HG02970 (cell line): ENCODE data around the gene FASLG.
"Not testable (repeated sequence)": the region's sequence is repeated elsewhere in the genome, so short reads cannot be mapped to it uniquely, and the experiment has no call there.

Experiments used
- ATAC-seq: cut with Tn5 transposase; IDR thresholded peaks from one replicate; pipeline ENCODE4 v1.9.1; 2021; ENCODE audit warnings: mild to moderate bottlenecking, moderate library complexity, moderate number of reproducible peaks; ENCODE audit not compliant: unreplicated experiment, low FRiP score

FASLG gene, protein sequence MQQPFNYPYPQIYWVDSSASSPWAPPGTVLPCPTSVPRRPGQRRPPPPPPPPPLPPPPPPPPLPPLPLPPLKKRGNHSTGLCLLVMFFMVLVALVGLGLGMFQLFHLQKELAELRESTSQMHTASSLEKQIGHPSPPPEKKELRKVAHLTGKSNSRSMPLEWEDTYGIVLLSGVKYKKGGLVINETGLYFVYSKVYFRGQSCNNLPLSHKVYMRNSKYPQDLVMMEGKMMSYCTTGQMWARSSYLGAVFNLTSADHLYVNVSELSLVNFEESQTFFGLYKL

DNA sequence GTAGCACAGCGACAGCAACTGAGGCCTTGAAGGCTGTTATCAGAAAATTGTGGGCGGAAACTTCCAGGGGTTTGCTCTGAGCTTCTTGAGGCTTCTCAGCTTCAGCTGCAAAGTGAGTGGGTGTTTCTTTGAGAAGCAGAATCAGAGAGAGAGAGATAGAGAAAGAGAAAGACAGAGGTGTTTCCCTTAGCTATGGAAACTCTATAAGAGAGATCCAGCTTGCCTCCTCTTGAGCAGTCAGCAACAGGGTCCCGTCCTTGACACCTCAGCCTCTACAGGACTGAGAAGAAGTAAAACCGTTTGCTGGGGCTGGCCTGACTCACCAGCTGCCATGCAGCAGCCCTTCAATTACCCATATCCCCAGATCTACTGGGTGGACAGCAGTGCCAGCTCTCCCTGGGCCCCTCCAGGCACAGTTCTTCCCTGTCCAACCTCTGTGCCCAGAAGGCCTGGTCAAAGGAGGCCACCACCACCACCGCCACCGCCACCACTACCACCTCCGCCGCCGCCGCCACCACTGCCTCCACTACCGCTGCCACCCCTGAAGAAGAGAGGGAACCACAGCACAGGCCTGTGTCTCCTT, at the start of gene FASLG:
TSS of gene FASLG (plus strand) at position 233 of the 583 bp plus-strand sequence. CDS start at position 332, 99 bp downstream.
- no peak for ATAC-seq

DNA sequence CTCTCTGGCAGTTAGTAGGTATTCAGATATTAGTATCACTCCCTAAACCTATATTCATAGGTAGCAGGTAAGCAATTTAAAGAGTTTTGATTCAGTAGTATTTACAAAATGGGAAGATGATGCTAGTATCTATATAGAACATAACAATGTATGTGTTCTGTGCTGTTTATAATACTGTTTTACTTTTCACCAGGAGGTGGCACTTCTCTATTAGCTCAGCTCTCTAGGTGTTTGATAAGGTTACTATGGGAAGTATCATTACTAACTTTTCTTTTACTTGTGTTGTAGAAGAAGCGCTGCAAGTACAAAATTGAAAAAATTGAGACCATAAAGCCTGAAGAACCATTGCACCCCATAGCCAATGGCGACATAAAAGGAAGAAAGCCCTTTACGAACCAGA, 49.4 kb upstream of the FASLG start:
- no peak for ATAC-seq

DNA sequence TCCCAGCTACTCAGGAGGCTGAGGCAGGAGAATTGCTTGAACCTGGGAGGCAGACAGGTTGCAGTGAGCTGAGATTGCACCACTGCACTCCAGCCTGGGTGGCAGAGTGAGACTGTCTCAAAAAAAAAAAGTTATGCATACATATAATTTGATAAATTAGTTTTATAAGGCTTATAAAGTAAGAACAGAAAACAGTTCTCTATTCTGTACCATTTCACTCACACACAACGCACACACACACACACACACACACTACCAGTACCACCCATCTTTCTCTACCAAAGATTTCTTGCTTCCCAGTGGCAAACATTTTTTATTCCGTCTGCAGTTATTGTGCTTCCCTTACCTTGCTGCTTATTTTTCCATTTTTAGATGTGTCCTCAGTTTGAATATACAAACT, 46.4 kb upstream of the FASLG start:
- ATAC-seq = no peak

DNA sequence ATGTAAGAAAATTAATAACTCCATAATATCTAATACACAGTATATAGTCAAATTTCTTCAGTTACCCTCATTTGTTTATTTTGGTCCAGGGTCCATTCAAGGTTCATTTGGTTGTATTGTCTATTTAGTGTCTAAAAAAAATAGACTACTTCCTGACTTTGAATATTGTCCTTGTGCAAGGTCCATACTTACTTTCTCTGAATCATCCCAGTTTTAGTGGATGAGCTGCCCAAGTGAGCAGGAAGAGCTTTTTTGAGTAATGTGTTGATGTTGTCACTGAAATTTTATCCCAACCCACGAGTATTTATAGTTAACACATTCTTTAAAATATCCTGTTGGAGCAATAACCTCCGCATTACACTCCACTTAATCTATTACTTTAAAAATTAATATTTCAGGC, 45.6 kb upstream of the FASLG start:
- no peak for ATAC-seq

DNA sequence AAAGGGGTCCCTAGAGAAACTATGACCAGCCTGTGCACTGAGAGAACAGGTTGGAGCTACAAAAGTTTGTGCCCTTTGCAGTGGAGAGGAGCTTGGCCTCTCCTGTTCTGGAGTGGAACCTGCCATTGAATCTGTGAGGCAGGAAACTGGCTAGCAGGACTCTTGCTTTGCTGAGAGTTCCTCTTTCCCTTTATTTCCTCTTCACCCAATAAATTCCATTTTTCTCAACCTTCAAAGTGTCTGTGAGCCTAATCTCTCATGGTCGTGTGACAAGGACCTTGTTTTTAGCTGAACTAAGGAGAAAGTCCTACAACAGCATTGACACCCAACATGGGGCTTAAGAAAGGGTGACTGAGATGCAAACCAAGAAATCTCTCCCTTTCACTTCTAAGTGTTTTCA, 42.7 kb upstream of the FASLG start:
- ATAC-seq = no peak

DNA sequence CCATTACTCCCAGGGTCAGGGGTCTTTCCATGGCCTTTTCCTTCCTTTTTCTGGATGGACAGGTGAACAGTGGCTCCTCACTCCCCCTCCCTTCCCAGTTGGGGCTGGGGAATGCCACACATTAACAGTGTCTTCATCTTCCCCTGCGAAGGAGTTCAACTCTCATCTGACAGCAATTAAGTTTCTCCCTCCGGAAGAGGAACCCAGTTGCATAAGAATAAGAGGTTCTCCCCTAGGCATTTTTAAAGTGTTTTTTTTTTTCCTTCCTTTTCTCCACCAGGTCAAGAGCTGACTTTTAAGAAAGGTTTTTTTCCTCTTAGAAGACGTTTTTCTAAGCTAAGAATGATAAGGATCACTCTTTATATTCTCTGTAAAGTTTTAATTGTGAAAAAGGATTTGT, 42.3 kb upstream of the FASLG start:
- no peak for ATAC-seq

DNA sequence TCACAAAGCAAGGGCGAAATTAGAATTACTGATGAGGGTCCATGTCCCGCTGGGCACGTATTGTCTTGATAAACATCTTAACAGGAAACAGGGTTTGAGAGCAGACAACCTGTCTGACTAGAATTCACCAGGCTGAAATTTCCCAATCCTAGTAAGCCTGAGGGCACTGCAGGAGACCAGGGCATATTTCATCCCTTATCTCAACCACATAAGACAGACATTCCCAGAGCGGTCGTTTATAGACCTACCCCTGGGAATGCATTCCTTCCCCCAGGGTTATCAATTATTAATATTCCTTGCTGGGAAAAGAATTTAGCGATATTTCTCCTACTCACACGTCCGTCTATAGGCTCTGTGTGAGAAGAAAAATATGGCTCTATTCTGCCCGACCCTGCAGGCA, 38.3 kb upstream of the FASLG start:
- ATAC-seq = not testable (repeated sequence)

DNA sequence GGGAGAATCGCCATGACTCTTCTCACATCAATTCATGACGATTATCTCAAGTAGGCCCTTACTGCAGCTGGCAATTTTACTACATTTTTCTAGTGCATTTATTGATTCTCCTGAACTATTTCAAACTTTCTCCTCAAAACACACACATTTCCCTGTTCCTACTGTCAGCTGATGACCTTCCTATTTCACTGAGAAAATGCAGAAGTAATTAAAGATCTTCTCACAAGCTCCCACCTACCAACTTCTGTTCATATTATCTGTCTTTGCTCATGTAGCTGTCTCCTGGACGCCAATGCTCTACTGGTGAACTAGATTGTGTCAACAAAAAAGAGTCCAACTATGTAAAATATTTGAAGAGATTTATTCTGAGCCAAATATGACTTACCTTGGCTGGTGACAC, 36.4 kb upstream of the FASLG start:
- ATAC-seq = no peak

DNA sequence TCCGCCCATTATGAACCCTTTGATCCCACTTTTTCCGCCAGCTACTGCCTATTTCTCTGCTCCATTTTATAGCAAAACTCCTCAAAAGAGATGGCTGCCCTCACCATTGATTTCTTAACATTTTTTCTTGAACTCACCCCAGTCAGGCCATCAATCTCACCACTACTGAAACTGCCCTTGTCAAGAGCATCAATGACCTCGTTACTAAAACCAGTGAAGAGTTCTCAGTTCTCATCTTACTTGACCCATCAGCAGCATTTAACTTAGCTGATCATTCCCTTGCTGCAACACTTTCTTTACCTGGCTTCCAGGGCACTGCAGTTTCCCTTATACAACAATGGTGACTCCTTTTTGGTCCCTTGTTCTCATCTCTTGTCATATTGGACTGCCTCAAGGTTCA, 35.2 kb upstream of the FASLG start:
- no peak for ATAC-seq

DNA sequence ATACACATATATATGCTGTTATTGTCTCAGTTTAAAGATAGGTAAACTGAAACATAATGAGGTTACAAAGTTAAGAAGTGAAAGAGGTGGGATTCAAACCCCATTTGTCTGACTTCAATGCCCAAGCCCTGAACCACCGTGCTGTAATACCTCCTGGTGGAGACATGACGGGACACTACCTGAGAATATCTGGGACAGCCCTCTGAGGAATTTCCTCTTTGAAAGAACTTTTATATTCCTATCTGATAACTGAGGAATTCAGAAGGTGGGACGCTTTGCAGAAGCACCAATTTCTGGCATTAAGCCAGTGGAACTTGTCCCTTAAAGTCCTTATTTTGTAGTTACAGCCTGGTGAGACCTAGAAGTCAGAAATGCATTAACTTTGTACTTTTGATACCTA, 32.1 kb upstream of the FASLG start:
- ATAC-seq = no peak

DNA sequence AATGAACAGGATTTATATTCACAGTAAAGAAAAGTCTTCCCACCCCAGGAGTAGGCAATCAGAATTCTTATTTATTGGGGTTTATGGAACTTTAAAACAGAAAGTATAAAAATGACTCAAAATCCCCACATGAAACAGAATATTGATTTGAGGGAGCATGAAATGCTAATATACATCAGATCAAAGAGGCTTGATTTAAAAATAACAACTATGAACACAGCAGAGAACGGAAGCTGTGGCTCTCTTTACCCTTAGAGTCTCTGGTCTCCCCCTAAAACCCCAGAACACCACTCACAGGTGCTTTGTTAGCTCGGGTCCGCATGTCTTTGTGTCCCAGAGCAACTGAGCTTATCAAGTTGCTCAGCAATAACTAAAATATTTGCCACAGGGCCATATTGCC, 31.2 kb upstream of the FASLG start:
- no peak for ATAC-seq

DNA sequence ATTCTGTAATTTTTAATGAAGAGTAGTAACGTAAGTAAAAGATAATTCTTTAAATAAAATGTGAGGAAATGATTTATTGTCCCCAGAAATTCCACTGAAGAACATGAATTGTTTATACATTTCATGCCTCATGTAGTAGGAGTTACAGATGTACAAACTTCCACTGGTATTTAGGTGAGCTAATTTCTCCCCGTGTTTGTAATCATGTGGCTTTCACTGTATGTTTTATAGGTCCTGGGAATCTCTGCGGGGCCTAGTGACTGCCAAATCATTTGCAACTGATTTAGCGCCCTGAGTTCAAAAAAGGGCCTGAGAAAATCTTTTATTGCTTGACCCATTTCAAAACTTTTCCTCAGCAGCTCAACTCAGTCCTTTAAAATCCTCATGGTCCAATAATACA, 30.5 kb upstream of the FASLG start:
- no peak for ATAC-seq

DNA sequence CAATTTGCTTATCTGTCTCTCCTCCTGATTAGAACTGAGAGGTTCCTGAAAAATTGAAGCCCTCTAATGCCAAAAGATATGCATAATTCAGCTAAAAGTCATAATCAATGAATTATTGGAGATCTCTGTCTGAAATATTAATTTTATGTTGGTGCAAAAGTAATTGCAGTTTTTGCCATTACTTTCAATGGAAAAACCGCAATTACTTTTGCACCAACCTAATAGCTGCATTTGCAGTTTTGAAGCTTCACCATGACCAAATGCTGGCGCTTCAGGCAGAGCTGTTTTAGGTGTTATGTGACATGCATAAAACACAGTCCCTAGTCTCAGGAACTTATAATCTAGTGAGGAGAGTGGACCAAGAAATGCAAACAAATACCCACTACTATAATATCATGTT, 29.7 kb upstream of the FASLG start:
- ATAC-seq = no peak

DNA sequence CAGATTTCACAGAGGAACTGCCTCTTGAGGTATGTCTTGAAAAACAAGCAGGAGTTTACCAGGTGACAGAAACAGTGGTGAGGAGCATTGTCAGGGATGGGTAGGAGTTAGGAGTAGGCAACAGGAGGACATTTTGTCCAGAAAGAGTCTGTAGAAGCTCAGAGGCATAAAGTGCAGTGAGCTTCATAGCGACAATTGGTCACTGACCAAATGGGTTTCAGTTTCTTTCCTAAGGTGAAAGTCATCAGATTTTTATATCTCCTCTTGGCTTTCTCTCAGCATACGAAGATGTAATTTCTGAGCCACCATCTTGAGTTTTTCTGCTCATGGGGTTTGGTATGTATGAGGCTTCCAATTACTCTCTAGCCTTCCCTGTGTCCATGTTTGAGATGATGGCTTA, 29.3 kb upstream of the FASLG start:
- ATAC-seq = no peak

DNA sequence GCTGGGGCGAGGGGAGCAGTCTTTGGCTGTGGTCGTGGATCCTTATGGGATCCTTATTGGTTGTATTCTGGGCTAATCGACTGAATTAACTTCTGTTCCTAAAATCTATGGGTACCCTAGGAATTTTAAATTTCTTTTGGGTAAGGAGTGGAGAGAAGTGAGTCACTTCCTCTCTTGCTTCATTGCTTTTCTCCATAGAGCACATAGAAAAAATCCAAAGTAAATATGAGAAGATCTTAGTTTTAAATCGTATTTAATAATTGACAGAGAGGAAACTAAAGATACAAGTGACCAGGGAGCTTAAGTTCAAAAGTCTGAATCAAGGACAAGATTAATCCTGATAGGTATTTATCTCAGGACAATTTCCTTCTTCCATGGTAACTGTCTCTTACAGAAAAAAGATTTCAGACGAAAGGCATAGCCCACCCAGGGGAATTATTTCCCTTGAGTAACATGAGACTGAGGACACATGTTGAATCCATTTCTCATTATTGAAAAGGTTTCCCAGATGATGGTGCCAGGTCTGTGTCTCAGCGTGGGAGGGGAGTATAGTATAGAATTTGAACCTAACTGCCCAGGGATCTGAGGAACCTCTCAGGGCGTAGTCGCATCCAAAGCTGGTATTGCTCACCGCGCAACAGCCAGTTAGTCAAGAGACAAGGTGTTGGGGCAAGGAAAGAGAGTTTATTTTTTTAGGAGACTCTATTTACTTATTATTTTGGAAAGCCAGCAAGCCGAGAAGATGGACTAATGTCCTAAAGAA, 28.7 kb upstream of the FASLG start:
- ATAC-seq = no peak

DNA sequence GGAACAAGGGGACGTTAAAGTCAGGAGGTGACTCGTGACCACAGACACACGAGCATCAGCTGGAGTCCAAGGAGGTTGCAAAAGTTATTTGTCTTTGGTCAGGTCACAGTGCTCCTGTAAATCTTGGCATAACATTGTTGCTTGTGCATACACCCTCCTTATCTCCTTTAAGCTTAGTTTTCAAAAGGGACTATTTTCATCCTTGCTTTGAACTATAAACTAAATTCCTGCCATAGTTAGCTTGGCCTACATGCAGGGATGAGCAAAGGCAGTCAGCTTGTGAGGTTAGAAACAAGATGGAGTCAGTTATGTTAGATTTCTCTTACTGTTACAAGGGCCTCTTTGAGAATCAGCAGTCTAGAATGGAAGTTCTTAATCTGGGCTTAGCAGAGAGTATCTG, 28.0 kb upstream of the FASLG start:
- ATAC-seq = no peak

DNA sequence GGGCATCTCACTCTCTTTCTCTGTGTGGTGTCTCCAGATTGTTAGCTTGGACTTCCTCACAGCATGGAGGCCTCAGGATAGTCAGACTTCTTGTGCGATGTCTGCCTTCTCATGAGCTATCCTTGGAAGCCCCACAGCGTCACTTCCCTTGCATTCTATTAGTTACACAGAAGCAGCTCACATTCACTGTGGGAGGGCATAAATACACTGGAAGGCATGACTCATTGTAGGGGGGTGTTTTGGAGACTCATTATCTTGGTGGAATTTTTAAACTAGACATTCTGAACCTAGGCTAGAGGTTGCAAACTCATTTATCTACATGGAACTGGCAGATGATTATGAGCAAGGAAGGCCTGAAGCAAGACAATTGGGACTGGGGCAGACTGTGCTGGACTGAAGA, 21.4 kb upstream of the FASLG start:
- ATAC-seq = no peak

DNA sequence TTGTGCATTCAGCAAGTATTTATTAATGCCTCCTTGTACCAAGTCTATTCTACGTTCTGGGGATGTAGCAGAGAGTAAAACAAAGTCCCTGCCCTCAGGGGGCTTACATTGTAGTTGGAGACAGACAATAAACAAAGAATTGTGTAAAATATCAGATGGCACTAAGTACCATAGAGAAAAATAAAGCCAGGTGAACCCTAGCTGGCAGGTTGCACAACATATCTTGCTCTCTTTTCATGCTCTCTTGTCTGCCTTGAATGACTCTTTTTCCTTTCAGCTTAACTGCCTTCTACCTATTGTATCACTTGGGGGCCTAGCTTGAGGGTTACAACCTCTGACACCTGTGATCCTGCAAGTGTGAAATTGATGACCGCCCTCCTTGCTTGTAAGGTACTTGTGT, 20.7 kb upstream of the FASLG start:
- ATAC-seq = no peak

DNA sequence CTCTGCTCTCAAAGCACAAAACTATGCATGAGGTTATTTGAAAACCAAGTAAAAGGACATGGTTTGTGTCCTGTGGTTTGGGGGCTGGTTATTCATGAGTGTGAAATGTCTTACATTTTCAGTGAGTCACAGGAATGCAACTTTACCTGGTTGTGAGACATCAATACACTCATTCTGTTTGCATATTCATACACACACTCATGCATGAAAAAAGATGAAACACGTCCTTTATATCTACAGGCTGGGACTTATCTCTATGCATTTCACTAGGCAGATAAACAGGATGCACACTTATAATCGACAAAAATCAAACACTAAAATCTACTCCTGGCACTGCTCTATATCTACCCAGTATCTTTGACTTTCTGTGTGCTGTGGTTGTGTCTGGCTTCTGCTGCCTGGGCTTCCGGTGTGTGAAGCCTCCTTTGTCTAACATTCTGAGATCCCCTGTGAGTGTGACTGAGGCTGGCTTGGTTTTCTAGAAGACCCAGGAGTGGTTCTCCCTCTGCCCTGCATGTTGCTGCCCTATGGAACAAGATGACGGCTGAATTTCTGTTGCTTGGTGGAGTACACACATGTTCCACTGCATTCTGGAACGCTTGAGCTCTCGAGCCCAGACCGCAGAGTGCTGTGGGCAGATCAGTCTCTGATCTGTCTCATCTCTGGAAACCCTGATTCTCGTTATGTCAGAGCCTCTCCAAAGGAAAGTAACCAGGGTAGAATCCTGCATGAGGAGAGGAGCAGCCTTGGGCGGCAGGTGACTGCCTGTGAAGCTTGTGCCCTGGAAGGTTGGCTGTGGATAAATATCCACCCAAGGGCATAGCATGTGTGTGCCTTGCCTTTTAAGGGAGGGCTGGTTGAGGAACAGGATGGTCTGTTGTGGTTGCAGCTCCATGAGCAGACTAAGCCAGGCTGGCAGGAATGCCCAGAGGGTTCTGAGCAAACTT, 19.7 kb upstream of the FASLG start:
- peak; percentile 45 for ATAC-seq

DNA sequence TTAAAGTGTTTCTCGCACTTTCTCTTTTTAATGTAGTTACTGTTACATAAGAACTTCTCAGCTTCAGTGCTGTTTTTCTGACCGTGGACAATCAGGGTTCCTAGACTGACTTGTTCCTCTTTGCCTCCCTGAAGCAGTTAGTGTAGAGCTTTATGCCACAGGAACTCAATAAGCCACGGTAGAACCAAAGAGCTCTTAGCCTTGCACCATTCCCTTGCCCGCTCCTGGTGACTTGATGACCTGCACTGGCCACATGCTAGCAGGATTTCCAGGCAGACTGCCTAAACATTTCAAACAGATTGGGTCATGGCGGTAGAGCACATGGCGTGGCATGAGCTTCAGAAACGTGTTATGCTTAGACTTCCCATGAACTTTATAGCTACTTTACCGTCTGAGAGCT, 18.8 kb upstream of the FASLG start:
- ATAC-seq = no peak

DNA sequence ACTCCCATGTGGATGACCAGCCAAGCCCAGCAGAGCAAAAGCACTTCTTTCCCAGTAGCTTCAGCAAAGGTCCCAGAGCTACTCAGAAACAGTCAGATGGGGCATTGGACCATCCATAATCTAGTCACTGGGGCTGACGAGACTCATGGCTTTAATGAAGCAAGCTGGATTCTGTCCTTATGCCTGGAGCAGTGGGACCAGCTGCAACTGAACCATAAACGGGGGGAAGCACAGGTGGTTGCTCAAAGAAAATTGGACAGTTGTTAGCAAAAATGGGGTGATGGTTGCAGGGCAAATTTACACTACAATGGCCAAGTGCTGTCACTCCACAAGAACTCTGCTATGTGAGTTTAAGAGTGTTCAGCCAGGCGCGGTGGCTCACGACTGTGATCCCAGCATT, 17.4 kb upstream of the FASLG start:
- no peak for ATAC-seq
